ENCODE measurements around the gene CHST3.

DNA sequence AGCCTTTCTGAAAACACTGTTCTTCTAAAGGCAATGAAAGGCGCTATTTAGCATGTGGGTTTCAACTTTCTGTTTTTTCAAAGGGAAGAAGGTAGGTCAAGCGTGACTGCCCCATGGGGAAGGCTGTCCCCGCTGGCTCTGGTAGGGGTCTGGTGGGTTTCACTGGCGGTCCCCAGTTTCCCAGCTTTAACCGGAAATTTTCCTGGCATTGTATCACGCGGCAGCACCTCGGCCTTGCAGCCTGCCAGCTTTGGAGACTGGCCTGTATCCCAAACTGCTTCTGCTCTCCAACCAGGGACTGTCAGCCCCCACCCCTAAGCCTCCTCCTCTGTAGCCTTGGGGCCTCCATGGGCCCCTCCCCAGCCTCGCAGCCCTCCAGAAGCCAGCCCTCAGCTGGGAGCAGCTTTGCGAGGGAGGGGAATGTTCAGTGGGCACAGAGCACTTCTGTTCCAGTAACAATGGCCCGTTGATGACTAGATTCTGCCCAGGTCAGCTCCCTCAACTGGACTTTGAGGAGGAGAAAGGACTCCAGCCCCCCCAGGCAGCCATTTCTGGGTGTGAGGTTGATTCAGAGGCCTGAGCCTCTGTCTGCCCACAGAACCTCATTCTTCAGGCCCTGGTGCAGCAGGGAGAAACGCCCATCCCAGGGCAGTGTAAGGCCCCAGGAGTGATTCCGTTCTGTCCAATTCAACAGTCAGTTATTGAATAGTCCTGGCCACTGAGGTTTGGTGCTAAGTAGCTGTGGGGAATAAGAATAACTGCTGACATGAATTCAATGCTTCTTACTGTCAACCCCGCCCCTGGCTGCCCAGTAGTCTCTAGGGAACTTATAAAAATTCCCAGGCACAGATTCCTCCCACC lies 17.1 kb downstream of the CHST3 start:
- TF ChIP-seq POLR2A (IDR thresholded peaks at IDR 0.05; ENCODE audit: low read depth, low read length) (no peak), SPI1 (IDR thresholded peaks at IDR 0.05; ENCODE audit: low read depth, low read length) (no peak), POLR2AphosphoS5 (IDR thresholded peaks at IDR 0.05; ENCODE audit: low read depth, low read length) (no peak), POU2F2 (IDR thresholded peaks at IDR 0.05; ENCODE audit: low read depth, low read length) (no peak)
